Osteoblast (primary cell): ENCODE data around the gene PIWIL4. TPM values are rescaled to one million over a fixed set of nuclear protein-coding genes. Genes with fewer than 3 reads are reported as not detected.
A peak's percentile ranks its signal among the peaks of the same experiment; 100 is the strongest.

Experiments used
- DNase-seq: peaks from one replicate; pipeline ENCODE4 v3.0.0; 2011; ENCODE audit warnings: low spot score, mixed read lengths; ENCODE audit not compliant: insufficient read length; ENCODE audit errors: missing footprints
- H2AFZ ChIP-seq: 2 replicates; pipeline ENCODE4 v1.6.0; 2011; ENCODE audit warnings: mild to moderate bottlenecking, low read length
- H3K27ac ChIP-seq: 2 replicates; pipeline ENCODE4 v1.5.1; 2011; ENCODE audit warnings: mild to moderate bottlenecking, low read depth, low read length, moderate library complexity
- H3K27me3 ChIP-seq: 2 replicates; pipeline ENCODE4 v1.6.0; 2012; ENCODE audit warnings: mild to moderate bottlenecking, control low read depth, inconsistent platforms, low read length, moderate library complexity; ENCODE audit not compliant: insufficient read depth
- H3K36me3 ChIP-seq: 2 replicates; pipeline ENCODE4 v1.5.1; 2011; ENCODE audit warnings: mild to moderate bottlenecking, low read length, control low read depth, moderate library complexity; ENCODE audit not compliant: insufficient read depth
- H3K4me1 ChIP-seq: 2 replicates; pipeline ENCODE4 v1.5.1; 2011; ENCODE audit warnings: mild to moderate bottlenecking, low read length, control low read depth, moderate library complexity; ENCODE audit not compliant: insufficient read depth
- H3K4me2 ChIP-seq: 2 replicates; pipeline ENCODE4 v1.6.0; 2011; ENCODE audit warnings: mild to moderate bottlenecking, low read length; ENCODE audit not compliant: insufficient read depth
- H3K4me3 ChIP-seq: fragments of 200-600 bp; sonication (generic); 3 replicates; pipeline ENCODE4 v1.5.1; 2012; ENCODE audit warnings: mild to moderate bottlenecking, low read length, inconsistent platforms; ENCODE audit not compliant: insufficient read depth
- H3K79me2 ChIP-seq: 2 replicates; pipeline ENCODE4 v1.6.0; 2012; ENCODE audit warnings: mild to moderate bottlenecking, low read length, control low read depth, inconsistent platforms; ENCODE audit not compliant: insufficient read depth
- H3K9me3 ChIP-seq: 2 replicates; pipeline ENCODE4 v1.5.1; 2011; ENCODE audit warnings: low read depth, low read length, control low read depth
- H4K20me1 ChIP-seq: 2 replicates; pipeline ENCODE4 v1.6.0; 2012; ENCODE audit warnings: mild to moderate bottlenecking, low read length, control low read depth; ENCODE audit not compliant: insufficient read depth
- CTCF ChIP-seq: IDR thresholded peaks from 2 replicates; pipeline ENCODE4 v1.5.1; 2011; ENCODE audit warnings: mild to moderate bottlenecking, low read depth, low read length, moderate library complexity; ENCODE audit errors: extremely low read depth
- total RNA-seq: library from RNA; depleted of rRNA; stranded (reverse); fragments of >200 nt; gene quantifications from 2 replicates; pipeline ENCODE4 v1.2.3, GENCODE V29; 2012

PIWIL4 gene
- total RNA-seq, 1 donor, result 1.8 TPM

- Histone ChIP-seq H4K20me1 (no peaks in the 10 kb centered on the region), H3K27ac (no peak overlapping the region), H3K4me1 (no peaks in the 10 kb centered on the region), H2AFZ (no peak overlapping the region), H3K4me2 (no peak overlapping the region), H3K9me3 (no peaks in the 10 kb centered on the region), H3K79me2 (no peaks in the 10 kb centered on the region), H3K27me3 (peaks cover 58% of the 10 kb centered on the region), H3K4me3 (no peak overlapping the region), H3K36me3 (no peaks in the 10 kb centered on the region)
- no peak for TF ChIP-seq CTCF
- no peak for DNase-seq
Measured at GRCh38 chr11:94656968-94657367, 89.8 kb downstream of the PIWIL4 start.

- TF ChIP-seq CTCF, result no peak
- Histone ChIP-seq H3K9me3 (no peaks in the 10 kb centered on the region), H3K27ac (no peak overlapping the region), H3K4me2 (no peak overlapping the region), H2AFZ (no peak overlapping the region), H3K79me2 (no peaks in the 10 kb centered on the region), H3K27me3 (peaks cover 56% of the 10 kb centered on the region), H3K4me1 (no peaks in the 10 kb centered on the region), H3K4me3 (no peak overlapping the region), H4K20me1 (no peaks in the 10 kb centered on the region), H3K36me3 (no peaks in the 10 kb centered on the region)
- no peak for DNase-seq
Measured at GRCh38 chr11:94657629-94658028, 90.5 kb downstream of the PIWIL4 start.

GRCh38 chr11:94658386-94658785 is 91.2 kb downstream of the PIWIL4 start:
- H3K27me3 ChIP-seq, result peaks cover 48% of the 10 kb centered on the region
- no peaks in the 10 kb centered on the region for H3K36me3 ChIP-seq
- no peaks in the 10 kb centered on the region for H3K4me1 ChIP-seq
- no peak overlapping the region for H2AFZ ChIP-seq
- H3K4me2 ChIP-seq, result no peak overlapping the region
- no peak overlapping the region for H3K27ac ChIP-seq
- H3K79me2 ChIP-seq, result no peaks in the 10 kb centered on the region
- no peak for TF ChIP-seq CTCF
- no peak for DNase-seq
- H3K9me3 ChIP-seq, result no peaks in the 10 kb centered on the region
- no peak overlapping the region for H3K4me3 ChIP-seq
- no peaks in the 10 kb centered on the region for H4K20me1 ChIP-seq

- Histone ChIP-seq H3K4me2 (no peak overlapping the region), H4K20me1 (no peaks in the 10 kb centered on the region), H3K4me1 (no peaks in the 10 kb centered on the region), H3K79me2 (no peaks in the 10 kb centered on the region), H3K4me3 (no peak overlapping the region), H3K27me3 (peaks cover 45% of the 10 kb centered on the region), H3K9me3 (no peaks in the 10 kb centered on the region), H3K27ac (no peak overlapping the region), H3K36me3 (no peaks in the 10 kb centered on the region), H2AFZ (peak overlapping the region; percentile 37)
- no peak for DNase-seq
- no peak for TF ChIP-seq CTCF
Measured at GRCh38 chr11:94658888-94659287, 91.7 kb downstream of the PIWIL4 start.
